Neuronal stem cell (in vitro differentiated cells): ENCODE results near the gene HIC2.
A peak's percentile ranks its signal among the peaks of the same experiment; 100 is the strongest.

ENCODE experiments used
- DNase-seq: peaks from one replicate; pipeline ENCODE4 v3.0.0-alpha.2; 2013; ENCODE audit warnings: low spot score
- H2AFZ ChIP-seq: one replicate; pipeline ENCODE4 v1.6.1; 2013; ENCODE audit warnings: mild to moderate bottlenecking, low read length, inconsistent platforms
- H2AK5ac ChIP-seq: 2 replicates; pipeline ENCODE4 v1.6.1; 2013; ENCODE audit warnings: low read depth, mild to moderate bottlenecking, inconsistent platforms, low read length, moderate library complexity, mixed read lengths
- H2BK120ac ChIP-seq: 2 replicates; pipeline ENCODE4 v1.6.1; 2013; ENCODE audit warnings: low read depth, mild to moderate bottlenecking, inconsistent platforms, low read length, moderate library complexity, mixed read lengths
- H2BK12ac ChIP-seq: one replicate; pipeline ENCODE4 v1.6.1; 2013; ENCODE audit warnings: low read length, inconsistent platforms
- H2BK15ac ChIP-seq: 2 replicates; pipeline ENCODE4 v1.6.1; 2013; ENCODE audit warnings: mild to moderate bottlenecking, low read length, inconsistent platforms, mixed read lengths
- H2BK5ac ChIP-seq: one replicate; pipeline ENCODE4 v1.6.1; 2013; ENCODE audit warnings: inconsistent platforms, mild to moderate bottlenecking, low read length, moderate library complexity
- H3K14ac ChIP-seq: one replicate; pipeline ENCODE4 v1.6.1; 2013; ENCODE audit warnings: low read length, inconsistent platforms
- H3K18ac ChIP-seq: 2 replicates; pipeline ENCODE4 v1.6.1; 2013; ENCODE audit warnings: low read length, inconsistent platforms
- H3K23ac ChIP-seq: 2 replicates; pipeline ENCODE4 v1.6.1; 2013; ENCODE audit warnings: low read depth, mild to moderate bottlenecking, mixed read lengths, low read length, inconsistent platforms; ENCODE audit not compliant: poor library complexity
- H3K27ac ChIP-seq: replicated peaks from 3 replicates; pipeline ENCODE4 v1.5.1; 2013; ENCODE audit warnings: low read length, inconsistent platforms
- H3K27me3 ChIP-seq, 3 experiments: 2 replicates each; pipeline ENCODE4 v1.6.1; 2013; ENCODE audit warnings: low read length in 3 of 3, mild to moderate bottlenecking in 2 of 3, inconsistent platforms in 1 of 3, low read depth in 1 of 3, mixed read lengths in 1 of 3, moderate library complexity in 1 of 3; ENCODE audit not compliant: control insufficient read depth in 3 of 3, insufficient read depth in 3 of 3
- H3K36me3 ChIP-seq, 2 donors: replicated peaks in 1 of 2; 2 replicates each; pipeline ENCODE4 v1.6.1; 2013; ENCODE audit warnings: low read length in 2 of 2; ENCODE audit not compliant: control insufficient read depth in 2 of 2, insufficient read depth in 2 of 2
- H3K4ac ChIP-seq: 2 replicates; pipeline ENCODE4 v1.6.1; 2013; ENCODE audit warnings: inconsistent platforms, mild to moderate bottlenecking, low read length, moderate library complexity
- H3K4me1 ChIP-seq, 2 donors: 1 replicate in 1 of 2; 2 replicates in 1 of 2; pipeline ENCODE4 v1.6.1; 2013; ENCODE audit warnings: low read length in 2 of 2, low read depth in 1 of 2; ENCODE audit not compliant: control insufficient read depth in 2 of 2, insufficient read depth in 1 of 2
- H3K4me2 ChIP-seq: one replicate; pipeline ENCODE4 v1.6.1; 2013; ENCODE audit warnings: mild to moderate bottlenecking, low read length, inconsistent platforms; ENCODE audit not compliant: insufficient read depth, poor library complexity, severe bottlenecking
- H3K4me3 ChIP-seq, 2 donors: 2 replicates each; pipeline ENCODE4 v1.5.1; 2013; ENCODE audit warnings: low read length in 2 of 2, mild to moderate bottlenecking in 2 of 2, inconsistent platforms in 1 of 2, moderate library complexity in 1 of 2
- H3K79me1 ChIP-seq: one replicate; pipeline ENCODE4 v1.6.1; 2013; ENCODE audit warnings: low read depth, mild to moderate bottlenecking, inconsistent platforms, low read length, moderate library complexity
- H3K9ac ChIP-seq: one replicate; pipeline ENCODE4 v1.6.1; 2013; ENCODE audit warnings: mild to moderate bottlenecking, low read depth, low read length, inconsistent platforms; ENCODE audit not compliant: poor library complexity
- H3K9me3 ChIP-seq, 2 donors: replicated peaks in 1 of 2; 2 replicates each; pipeline versions ENCODE3 to v1.6.1; 2013; ENCODE audit warnings: low read length in 2 of 2, mild to moderate bottlenecking in 2 of 2, inconsistent platforms in 1 of 2, low read depth in 1 of 2, mixed read lengths in 1 of 2, moderate library complexity in 1 of 2; ENCODE audit not compliant: control insufficient read depth in 2 of 2, insufficient read depth in 1 of 2
- H4K8ac ChIP-seq: one replicate; pipeline ENCODE4 v1.6.1; 2013; ENCODE audit warnings: low read depth, mild to moderate bottlenecking, inconsistent platforms, low read length, moderate library complexity
- H4K91ac ChIP-seq: one replicate; pipeline ENCODE4 v1.6.1; 2013; ENCODE audit warnings: low read length, low read depth, mild to moderate bottlenecking, inconsistent platforms; ENCODE audit not compliant: poor library complexity
- whole genome bisulfite sequencing, 2 donors: extraction: QIAGEN DNeasy Blood & Tissue Kit; methylation state at CpG; one replicate each; pipeline ENCODE4 v1.1.7; 2013; ENCODE audit warnings: missing lambda C conversion rate in 2 of 2, mixed read lengths in 1 of 2; ENCODE audit not compliant: insufficient read length in 2 of 2, insufficient replicate concordance in 1 of 2; ENCODE audit errors: extremely low coverage in 2 of 2; 5-methylcytosine and 5-hydroxymethylcytosine counted together

The HIC2 gene

DNA sequence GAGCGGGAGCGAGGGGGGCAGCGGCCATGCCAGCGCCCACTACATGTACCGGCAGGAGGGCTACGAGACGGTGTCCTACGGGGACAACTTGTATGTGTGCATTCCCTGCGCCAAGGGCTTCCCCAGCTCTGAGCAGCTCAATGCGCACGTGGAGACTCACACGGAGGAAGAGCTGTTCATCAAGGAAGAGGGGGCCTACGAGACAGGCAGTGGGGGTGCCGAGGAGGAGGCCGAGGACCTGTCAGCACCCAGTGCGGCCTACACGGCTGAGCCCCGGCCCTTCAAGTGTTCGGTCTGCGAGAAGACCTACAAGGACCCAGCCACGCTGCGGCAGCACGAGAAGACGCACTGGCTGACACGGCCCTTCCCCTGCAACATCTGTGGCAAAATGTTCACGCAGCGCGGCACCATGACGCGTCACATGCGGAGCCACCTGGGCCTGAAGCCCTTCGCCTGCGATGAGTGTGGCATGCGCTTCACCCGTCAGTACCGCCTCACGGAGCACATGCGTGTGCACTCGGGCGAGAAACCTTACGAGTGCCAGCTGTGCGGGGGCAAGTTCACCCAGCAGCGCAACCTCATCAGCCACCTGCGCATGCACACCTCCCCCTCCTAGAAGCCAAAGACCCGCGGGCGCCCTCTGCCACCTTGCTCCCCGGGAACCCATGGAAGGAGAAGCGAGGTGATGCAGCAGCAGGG is 29.1 kb downstream of the HIC2 start:
- Histone ChIP-seq H2BK15ac (no peak overlapping the region), H2BK5ac (peak overlapping the region; percentile 66), H2AFZ (no peak overlapping the region), H3K4me2 (no peak overlapping the region), H3K9ac (no peak overlapping the region), H3K4me1 (peaks cover 3 to 9% of the 10 kb centered on the region in 2 donors), H2BK12ac (no peak overlapping the region), H3K36me3 (peaks cover 30 to 78% of the 10 kb centered on the region in 2 donors), H4K8ac (no peak overlapping the region), H3K23ac (peak overlapping the region; percentile 80), H3K79me1 (peaks cover 16% of the 10 kb centered on the region), H3K14ac (no peak overlapping the region), H3K4ac (no peak overlapping the region), H3K27ac (no peak overlapping the region), H2AK5ac (no peak overlapping the region), H3K9me3 (no peaks in the 10 kb centered on the region), H3K4me3 (peak overlapping the region in 1 of 2 donors; percentile 9), H3K18ac (no peak overlapping the region), H2BK120ac (no peak overlapping the region), H3K27me3 (no peaks in the 10 kb centered on the region), H4K91ac (no peak overlapping the region)
- no CpG with 5 or more reads among the region's 49 CpGs for WGBS, 2 donors
- no peak for DNase-seq

- Histone ChIP-seq H3K4ac (peak overlapping the region; percentile 76), H3K9ac (no peak overlapping the region), H3K4me3 (no peak overlapping the region), H4K8ac (no peak overlapping the region), H3K79me1 (peaks cover 16% of the 10 kb centered on the region), H3K23ac (peak overlapping the region; percentile 85), H2AFZ (no peak overlapping the region), H4K91ac (no peak overlapping the region), H3K18ac (no peak overlapping the region), H2AK5ac (no peak overlapping the region), H2BK120ac (no peak overlapping the region), H2BK12ac (no peak overlapping the region), H3K4me2 (no peak overlapping the region), H3K27me3 (no peaks in the 10 kb centered on the region), H3K4me1 (peaks cover 3 to 9% of the 10 kb centered on the region in 2 donors), H3K9me3 (peaks cover 0 to 3% of the 10 kb centered on the region in 2 donors), H2BK15ac (no peak overlapping the region), H3K36me3 (peaks cover 30 to 83% of the 10 kb centered on the region in 2 donors), H3K14ac (no peak overlapping the region), H3K27ac (no peak overlapping the region), H2BK5ac (peak overlapping the region; percentile 66)
- no CpG with 5 or more reads among the region's 33 CpGs for WGBS, 2 donors
- no peak for DNase-seq
Observed at GRCh38 chr22:21446827-21447690, 29.9 kb downstream of the HIC2 start.

GRCh38 chr22:21447694-21448402 is 30.7 kb downstream of the HIC2 start:
- H3K18ac ChIP-seq = no peak overlapping the region
- H2BK5ac ChIP-seq = peak overlapping the region; percentile 66
- H3K4me1 ChIP-seq = peaks cover 3 to 9% of the 10 kb centered on the region in 2 donors
- no CpG with 5 or more reads among the region's 22 CpGs for WGBS, 2 donors
- peaks cover 0 to 3% of the 10 kb centered on the region in 2 donors for H3K9me3 ChIP-seq
- H2BK120ac ChIP-seq = no peak overlapping the region
- no peak overlapping the region for H3K4ac ChIP-seq
- no peak overlapping the region for H2AK5ac ChIP-seq
- no peak overlapping the region for H2AFZ ChIP-seq
- peak overlapping the region; percentile 65 for H3K23ac ChIP-seq
- H3K4me3 ChIP-seq = no peak overlapping the region
- H3K14ac ChIP-seq = no peak overlapping the region
- peaks cover 30 to 81% of the 10 kb centered on the region in 2 donors for H3K36me3 ChIP-seq
- peaks cover 16% of the 10 kb centered on the region for H3K79me1 ChIP-seq
- no peaks in the 10 kb centered on the region for H3K27me3 ChIP-seq
- no peak overlapping the region for H2BK15ac ChIP-seq
- no peak overlapping the region for H3K4me2 ChIP-seq
- no peak for DNase-seq
- no peak overlapping the region for H4K91ac ChIP-seq
- H4K8ac ChIP-seq = no peak overlapping the region
- H3K9ac ChIP-seq = peak overlapping the region; percentile 9
- no peak overlapping the region for H2BK12ac ChIP-seq
- no peak overlapping the region for H3K27ac ChIP-seq
